Tracheal epithelial cell (primary cell): ENCODE measurements around the gene ANG. TPM values are rescaled to one million over a fixed set of nuclear protein-coding genes. Genes with fewer than 3 reads are reported as not detected.

Experiments used
- total RNA-seq: library from RNA; depleted of rRNA; stranded (reverse); fragments of >200 nt; gene quantifications from 2 replicates; pipeline ENCODE4 v1.2.1, GENCODE V29; 2014

ANG gene
- 4.9 and 7.2 TPM in 2 replicates for total RNA-seq

DNA sequence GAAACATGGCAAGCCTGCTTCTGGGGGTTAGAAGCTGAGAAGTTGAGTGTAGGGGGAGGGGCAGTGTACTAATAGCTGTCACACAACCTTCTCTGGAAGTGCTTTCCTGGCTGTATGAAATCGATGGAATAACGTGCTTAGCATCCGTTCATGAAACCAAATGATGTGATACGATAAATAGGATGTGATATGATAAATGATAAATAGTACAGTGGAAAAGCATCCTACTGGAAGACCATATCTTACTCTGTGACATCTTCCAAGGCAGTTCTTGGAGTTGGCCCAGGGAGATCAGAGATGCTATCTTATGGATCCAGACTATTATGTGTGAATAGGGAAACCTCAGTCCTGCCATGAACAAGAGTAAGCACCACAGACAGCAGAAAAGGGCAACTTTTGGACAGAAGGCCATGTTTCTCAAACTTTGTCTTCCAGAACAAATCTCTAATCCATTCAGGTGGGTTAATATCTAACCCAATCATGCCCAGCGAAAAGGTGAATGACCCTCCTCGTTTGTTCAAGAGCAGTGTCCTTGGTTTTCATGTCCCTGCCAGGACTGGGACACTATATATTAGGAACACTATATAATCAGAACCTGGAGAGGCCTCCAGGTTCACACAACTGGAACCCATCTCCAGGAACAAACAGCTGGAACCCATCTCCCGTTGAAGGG is at the start of gene ANG:
ANG (plus strand) TSS at position 598 of the 673 bp plus-strand sequence. CDS start 4,801 bp downstream, outside the sequence.

DNA sequence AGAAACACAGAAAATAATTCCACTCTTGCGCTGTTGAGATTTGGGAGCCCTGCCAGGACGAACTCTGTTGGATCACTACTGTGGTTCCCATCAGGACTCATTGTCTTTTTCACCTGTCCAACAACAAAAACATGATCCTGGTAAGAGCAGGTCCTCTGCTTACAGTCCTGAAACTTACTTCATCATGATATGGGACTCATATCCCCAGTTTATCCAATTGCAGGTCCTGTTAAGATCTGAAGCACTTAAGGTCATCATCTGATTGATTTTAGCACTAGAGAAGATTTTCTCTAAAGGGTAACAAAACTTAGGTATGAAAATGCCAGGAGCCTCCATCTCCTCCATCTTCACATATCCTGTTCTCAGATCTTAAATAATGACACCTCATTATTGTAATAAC is 47.0 kb upstream of the ANG start, which contains the start of gene OR6S1:
OR6S1 (minus strand) TSS at position 101 of the 400 bp plus-strand sequence; CDS start at position 101, 0 bp downstream.

DNA sequence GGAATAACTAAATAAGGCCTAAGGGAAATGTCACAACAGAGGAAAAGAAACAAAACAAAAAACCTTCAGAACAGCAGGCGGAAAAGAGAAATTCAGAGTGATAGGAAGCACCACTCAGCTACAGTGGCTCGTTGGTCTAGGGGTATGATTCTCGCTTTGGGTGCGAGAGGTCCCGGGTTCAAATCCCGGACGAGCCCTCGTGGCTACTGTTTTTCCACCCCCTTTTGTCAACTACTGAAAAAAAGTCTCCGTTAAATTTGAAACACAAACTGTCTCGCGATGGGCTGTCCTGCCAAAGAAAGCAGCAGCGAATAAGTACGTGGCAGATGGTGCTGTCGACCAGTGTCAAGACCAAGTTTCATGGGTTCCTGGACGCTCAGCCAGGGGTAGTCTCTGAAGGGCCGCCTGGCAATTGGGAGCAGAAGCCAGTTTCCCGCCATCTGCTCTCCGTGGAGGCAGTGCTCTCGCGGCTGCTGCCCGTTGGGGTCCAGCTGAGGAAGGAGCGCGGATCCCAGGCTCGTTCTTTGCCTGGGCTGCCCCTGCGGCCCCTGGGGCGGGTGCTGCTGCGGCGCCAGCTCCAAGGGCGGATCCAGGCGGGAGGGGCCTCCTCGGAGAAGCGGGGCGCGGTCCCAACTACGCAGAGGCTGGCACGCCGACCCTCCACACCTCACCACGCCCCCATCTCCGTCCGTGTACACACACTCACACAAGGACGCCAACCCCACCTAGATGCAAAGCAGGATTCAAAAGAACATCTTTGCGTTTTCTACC is 4.5 kb upstream of the ANG start, which contains the start of gene RNASE4:
RNASE4 (plus strand) TSS at position 670 of the 771 bp plus-strand sequence. CDS start 14,812 bp downstream, outside the sequence.

Other genes starting within 250 kb of the ANG start
- gene OSGEP, start 234.0 kb upstream of the ANG start, total RNA-seq, result 16.2 and 19.3 TPM in 2 replicates
- 43.4 and 45.2 TPM in 2 replicates for gene APEX1, start 233.5 kb upstream of the ANG start, total RNA-seq
- 16.4 and 23.4 TPM in 2 replicates for gene PIP4P1, start 227.3 kb upstream of the ANG start, total RNA-seq
- 95.3 and 110 TPM in 2 replicates for gene PNP, start 219.4 kb upstream of the ANG start, total RNA-seq
- not detected in 2 replicates for gene RNASE10, start 183.2 kb upstream of the ANG start, total RNA-seq
- under 0.01 TPM in 1 of 2 replicates, not detected in the other for gene RNASE9, start 127.7 kb upstream of the ANG start, total RNA-seq
- not detected in 2 replicates for gene RNASE11, start 100.8 kb upstream of the ANG start, total RNA-seq
- not detected in 2 replicates for gene RNASE12, start 97.4 kb upstream of the ANG start, total RNA-seq
- gene OR6S1, start 47.1 kb upstream of the ANG start, total RNA-seq, result not detected in 2 replicates
- 7.2 and 10.1 TPM in 2 replicates for gene RNASE4, start 4.2 kb upstream of the ANG start, total RNA-seq
- gene EDDM3A, start 57.1 kb downstream of the ANG start, total RNA-seq, result not detected in 2 replicates
- not detected in 2 replicates for gene EDDM3B, start 79.6 kb downstream of the ANG start, total RNA-seq
- gene RNASE6, start 92.5 kb downstream of the ANG start, total RNA-seq, result not detected in 2 replicates
- gene RNASE1, start 114.1 kb downstream of the ANG start, total RNA-seq, result 0.72 TPM in 1 of 2 replicates, not detected in the other
- gene RNASE3, start 202.6 kb downstream of the ANG start, total RNA-seq, result not detected in 2 replicates